OCI-LY3 (cell line): Measurements from ENCODE around the gene XRRA1.

Source experiments
- H2AFZ ChIP-seq: fragments of 200-600, 300-600 bp; shearing (Covaris generic); 2 replicates; pipeline ENCODE4 v1.6.0; 2014; ENCODE audit warnings: antibody characterized with exemption, low read depth, low read length
- H3K27ac ChIP-seq: fragments of 200-600, 300-600 bp; sonication (generic); 2 replicates; pipeline ENCODE4 v1.5.1; 2014; ENCODE audit warnings: mild to moderate bottlenecking, low read length, moderate library complexity, mixed read lengths
- H3K27me3 ChIP-seq: fragments of 200-600, 300-600 bp; sonication (generic); 2 replicates; pipeline ENCODE4 v1.6.1; 2014; ENCODE audit warnings: low read depth, low read length, mixed read lengths
- H3K36me3 ChIP-seq: fragments of 200-600, 300-600 bp; sonication (generic); replicated peaks from 2 replicates; pipeline ENCODE3; 2014; ENCODE audit warnings: low read depth, low read length, mixed read lengths
- H3K4me1 ChIP-seq: fragments of 300-600, 200-600 bp; sonication (generic); 2 replicates; pipeline ENCODE4 v1.6.1; 2014; ENCODE audit warnings: low read length, mixed read lengths
- H3K4me2 ChIP-seq: fragments of 200-600, 300-600 bp; sonication (generic); 2 replicates; pipeline ENCODE4 v1.6.1; 2014; ENCODE audit warnings: low read length, mixed read lengths
- H3K4me3 ChIP-seq: fragments of 300-600, 200-600 bp; sonication (generic); 2 replicates; pipeline ENCODE4 v1.5.1; 2014; ENCODE audit warnings: antibody characterized with exemption, mild to moderate bottlenecking, low read length, moderate library complexity
- H3K79me2 ChIP-seq: fragments of 300-600, 200-600 bp; shearing (Covaris generic); 2 replicates; pipeline ENCODE4 v1.6.1; 2014; ENCODE audit warnings: mild to moderate bottlenecking, low read length, mixed read lengths
- H3K9ac ChIP-seq: fragments of 300-600, 200-600 bp; shearing (Covaris generic); 2 replicates; pipeline ENCODE4 v1.6.0; 2014; ENCODE audit warnings: mild to moderate bottlenecking, low read length, moderate library complexity
- H3K9me3 ChIP-seq: fragments of 200-600, 300-600 bp; shearing (Covaris generic); 2 replicates; pipeline ENCODE4 v1.6.1; 2014; ENCODE audit warnings: low read length, mixed read lengths; ENCODE audit not compliant: insufficient read depth
- H4K20me1 ChIP-seq: fragments of 200-600, 300-600 bp; sonication (generic); 2 replicates; pipeline ENCODE4 v1.6.1; 2016; ENCODE audit warnings: low read length, mixed read lengths; ENCODE audit not compliant: insufficient read depth
- EZH2phosphoT487 ChIP-seq: fragments of 200-600 bp; shearing (Covaris generic); IDR thresholded peaks from 2 replicates; pipeline ENCODE4 v1.6.1; 2018; ENCODE audit warnings: antibody characterized with exemption, mixed run types, low read depth
- TF ChIP-seq, protein P1 (sequence below): fragments of 200-600, 300-600 bp; sonication (generic); IDR thresholded peaks from 2 replicates; pipeline ENCODE4 v1.5.1; 2014; ENCODE audit warnings: antibody characterized with exemption, low read length, low read depth

Gene XRRA1

DNA sequence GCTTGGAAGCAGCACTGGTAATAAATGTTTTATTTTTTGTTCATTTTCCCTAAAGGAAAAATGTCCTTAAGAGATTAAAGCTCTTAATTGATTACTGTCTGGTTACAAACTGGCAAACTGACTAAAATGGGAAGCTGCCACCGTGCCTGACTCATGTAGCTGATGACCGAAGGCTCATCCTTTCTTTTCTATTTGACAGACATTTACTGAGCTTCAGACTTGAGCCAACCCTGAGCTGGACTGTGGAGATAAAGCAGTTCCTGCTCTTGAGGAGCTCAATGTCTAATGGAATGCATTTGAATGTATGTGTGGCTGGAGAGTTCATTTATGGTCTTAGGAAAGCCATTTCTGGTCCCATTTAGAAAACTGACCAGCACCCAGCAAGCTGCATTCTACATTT is 108.9 kb downstream of the XRRA1 start:
- H3K27ac ChIP-seq: no peak overlapping the region
- no peaks in the 10 kb centered on the region for H3K79me2 ChIP-seq
- H3K36me3 ChIP-seq: peaks cover 71% of the 10 kb centered on the region
- H2AFZ ChIP-seq: no peak overlapping the region
- H3K9ac ChIP-seq: no peak overlapping the region
- TF ChIP-seq, protein P1, sequence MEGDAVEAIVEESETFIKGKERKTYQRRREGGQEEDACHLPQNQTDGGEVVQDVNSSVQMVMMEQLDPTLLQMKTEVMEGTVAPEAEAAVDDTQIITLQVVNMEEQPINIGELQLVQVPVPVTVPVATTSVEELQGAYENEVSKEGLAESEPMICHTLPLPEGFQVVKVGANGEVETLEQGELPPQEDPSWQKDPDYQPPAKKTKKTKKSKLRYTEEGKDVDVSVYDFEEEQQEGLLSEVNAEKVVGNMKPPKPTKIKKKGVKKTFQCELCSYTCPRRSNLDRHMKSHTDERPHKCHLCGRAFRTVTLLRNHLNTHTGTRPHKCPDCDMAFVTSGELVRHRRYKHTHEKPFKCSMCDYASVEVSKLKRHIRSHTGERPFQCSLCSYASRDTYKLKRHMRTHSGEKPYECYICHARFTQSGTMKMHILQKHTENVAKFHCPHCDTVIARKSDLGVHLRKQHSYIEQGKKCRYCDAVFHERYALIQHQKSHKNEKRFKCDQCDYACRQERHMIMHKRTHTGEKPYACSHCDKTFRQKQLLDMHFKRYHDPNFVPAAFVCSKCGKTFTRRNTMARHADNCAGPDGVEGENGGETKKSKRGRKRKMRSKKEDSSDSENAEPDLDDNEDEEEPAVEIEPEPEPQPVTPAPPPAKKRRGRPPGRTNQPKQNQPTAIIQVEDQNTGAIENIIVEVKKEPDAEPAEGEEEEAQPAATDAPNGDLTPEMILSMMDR: no peak
- no peak for TF ChIP-seq EZH2phosphoT487
- H3K4me2 ChIP-seq: no peak overlapping the region
- no peak overlapping the region for H3K4me3 ChIP-seq
- no peaks in the 10 kb centered on the region for H4K20me1 ChIP-seq
- peaks cover 7% of the 10 kb centered on the region for H3K4me1 ChIP-seq
- H3K9me3 ChIP-seq: no peaks in the 10 kb centered on the region
- H3K27me3 ChIP-seq: no peaks in the 10 kb centered on the region

DNA sequence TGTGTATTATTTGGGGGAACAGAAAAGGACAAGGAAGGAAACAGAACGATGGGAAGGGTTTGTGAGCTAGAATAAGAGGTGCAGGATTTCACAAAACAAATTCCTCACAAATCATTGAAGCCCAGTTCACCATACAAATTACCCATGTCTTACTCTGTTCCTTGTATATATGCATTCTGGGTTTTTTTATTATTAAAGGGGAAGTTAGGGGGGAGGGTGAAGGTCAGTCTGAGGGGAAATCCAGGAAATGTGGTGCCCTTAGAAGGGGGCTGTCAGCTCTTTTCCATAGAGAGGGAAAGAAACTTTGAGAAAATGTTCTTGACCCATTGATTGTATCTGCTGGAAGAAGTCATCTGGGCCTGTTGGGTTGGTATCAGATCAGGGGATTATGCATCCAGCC is 109.4 kb downstream of the XRRA1 start:
- no peak overlapping the region for H3K27ac ChIP-seq
- no peaks in the 10 kb centered on the region for H3K27me3 ChIP-seq
- H3K36me3 ChIP-seq: peaks cover 69% of the 10 kb centered on the region
- no peaks in the 10 kb centered on the region for H3K9me3 ChIP-seq
- H3K79me2 ChIP-seq: no peaks in the 10 kb centered on the region
- no peak overlapping the region for H3K9ac ChIP-seq
- H3K4me2 ChIP-seq: no peak overlapping the region
- no peak overlapping the region for H3K4me3 ChIP-seq
- TF ChIP-seq, protein P1: no peak
- no peak for TF ChIP-seq EZH2phosphoT487
- H3K4me1 ChIP-seq: peaks cover 7% of the 10 kb centered on the region
- no peaks in the 10 kb centered on the region for H4K20me1 ChIP-seq
- H2AFZ ChIP-seq: no peak overlapping the region

DNA sequence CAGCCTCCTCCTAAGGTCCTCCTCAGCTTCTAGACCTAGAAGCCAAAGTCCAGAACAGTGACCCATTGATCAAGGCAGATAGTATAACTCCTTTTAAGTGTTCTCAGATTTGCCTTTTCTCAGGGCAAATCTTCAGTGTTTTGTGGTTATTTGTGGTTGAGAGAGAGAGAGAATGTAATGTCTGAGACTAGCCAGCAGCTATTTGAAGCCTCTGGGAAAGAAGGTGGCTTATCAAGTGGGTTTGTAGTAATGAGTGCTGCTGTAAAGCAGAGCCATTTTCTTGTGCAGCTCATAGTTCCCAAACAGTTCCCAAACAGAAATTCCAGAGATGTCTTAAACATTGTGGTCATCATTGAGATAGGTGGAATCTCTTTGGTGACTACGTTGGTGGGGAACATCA is 110.7 kb downstream of the XRRA1 start:
- peaks cover 65% of the 10 kb centered on the region for H3K36me3 ChIP-seq
- H3K4me2 ChIP-seq: no peak overlapping the region
- no peak overlapping the region for H2AFZ ChIP-seq
- H3K27me3 ChIP-seq: no peaks in the 10 kb centered on the region
- peaks cover 7% of the 10 kb centered on the region for H3K4me1 ChIP-seq
- H3K79me2 ChIP-seq: no peaks in the 10 kb centered on the region
- TF ChIP-seq, protein P1: no peak
- TF ChIP-seq EZH2phosphoT487: no peak
- no peak overlapping the region for H3K9ac ChIP-seq
- H3K4me3 ChIP-seq: no peak overlapping the region
- no peaks in the 10 kb centered on the region for H4K20me1 ChIP-seq
- H3K27ac ChIP-seq: no peak overlapping the region
- no peaks in the 10 kb centered on the region for H3K9me3 ChIP-seq

DNA sequence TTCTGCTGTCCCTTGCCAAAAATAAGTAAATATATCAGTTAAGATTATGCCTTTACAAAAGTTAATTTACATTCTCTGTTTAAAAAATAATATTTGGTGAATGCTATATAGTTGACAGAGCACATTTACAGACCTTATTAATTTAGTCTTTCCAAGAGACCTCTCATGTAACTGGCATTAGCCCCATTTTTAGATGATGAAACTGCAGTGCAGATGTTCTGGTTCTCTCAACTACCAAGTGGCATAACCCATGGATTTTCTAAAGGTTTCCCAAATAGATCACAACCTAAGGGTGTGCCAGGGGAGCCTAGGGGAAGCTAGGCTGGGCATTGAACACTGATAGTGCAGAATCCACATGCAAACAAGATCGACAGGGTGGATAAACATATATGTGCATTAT is 111.7 kb downstream of the XRRA1 start:
- H3K9me3 ChIP-seq: no peaks in the 10 kb centered on the region
- H3K36me3 ChIP-seq: peaks cover 59% of the 10 kb centered on the region
- H3K4me1 ChIP-seq: peaks cover 7% of the 10 kb centered on the region
- no peak overlapping the region for H3K27ac ChIP-seq
- no peaks in the 10 kb centered on the region for H3K27me3 ChIP-seq
- H3K9ac ChIP-seq: no peak overlapping the region
- H2AFZ ChIP-seq: no peak overlapping the region
- no peaks in the 10 kb centered on the region for H3K79me2 ChIP-seq
- H3K4me2 ChIP-seq: no peak overlapping the region
- H3K4me3 ChIP-seq: no peak overlapping the region
- no peak for TF ChIP-seq EZH2phosphoT487
- TF ChIP-seq, protein P1: no peak
- peaks cover 6% of the 10 kb centered on the region; the same call in 1 of the 2 replicates for H4K20me1 ChIP-seq
